GM23338 (cell line): ENCODE measurements around the gene PLD6.

Source experiments
- EZH2phosphoT487 ChIP-seq: fragments of 200-600 bp; sonication (generic); IDR thresholded peaks from one replicate; pipeline ENCODE4 v1.8.1; 2018; ENCODE audit warnings: antibody characterized with exemption; ENCODE audit not compliant: unreplicated experiment
- STAT1 ChIP-seq: IDR thresholded peaks from one replicate; pipeline ENCODE4 v1.6.1; 2016; ENCODE audit warnings: antibody characterized with exemption; ENCODE audit not compliant: unreplicated experiment
- TF ChIP-seq, protein P1 (sequence below), 2 experiments: fragments of 200-600 bp in 1 of 2; sonication (generic) in 1 of 2; conservative IDR thresholded peaks; 2 replicates each; pipeline versions ENCODE4 v1.5.1 to v1.6.1; 2016 to 2017; ENCODE audit warnings: antibody characterized with exemption in 2 of 2, low read depth in 2 of 2, mild to moderate bottlenecking in 2 of 2, moderate library complexity in 1 of 2

DNA sequence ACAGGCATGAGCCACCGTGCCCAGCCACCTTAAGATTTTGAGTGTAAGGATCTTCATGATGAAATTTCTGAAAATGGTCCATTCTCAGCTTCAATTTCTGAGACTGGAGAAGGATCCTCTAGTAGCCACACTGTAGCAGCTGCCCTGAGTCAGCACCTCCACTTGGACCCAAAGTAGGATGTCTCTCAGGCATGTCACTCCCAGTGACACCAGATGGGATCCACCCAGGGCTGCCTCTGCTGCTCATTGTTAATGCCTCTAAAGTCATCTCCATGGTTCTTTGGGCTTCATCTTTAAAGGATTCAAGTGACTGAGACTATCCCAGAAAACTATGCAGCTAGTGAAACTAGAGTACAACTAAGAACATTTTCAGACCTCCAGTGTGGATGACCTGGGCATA is 7.9 kb downstream of the PLD6 start:
- TF ChIP-seq EZH2phosphoT487 = no peak
- TF ChIP-seq STAT1 = no peak
- TF ChIP-seq, protein P1, sequence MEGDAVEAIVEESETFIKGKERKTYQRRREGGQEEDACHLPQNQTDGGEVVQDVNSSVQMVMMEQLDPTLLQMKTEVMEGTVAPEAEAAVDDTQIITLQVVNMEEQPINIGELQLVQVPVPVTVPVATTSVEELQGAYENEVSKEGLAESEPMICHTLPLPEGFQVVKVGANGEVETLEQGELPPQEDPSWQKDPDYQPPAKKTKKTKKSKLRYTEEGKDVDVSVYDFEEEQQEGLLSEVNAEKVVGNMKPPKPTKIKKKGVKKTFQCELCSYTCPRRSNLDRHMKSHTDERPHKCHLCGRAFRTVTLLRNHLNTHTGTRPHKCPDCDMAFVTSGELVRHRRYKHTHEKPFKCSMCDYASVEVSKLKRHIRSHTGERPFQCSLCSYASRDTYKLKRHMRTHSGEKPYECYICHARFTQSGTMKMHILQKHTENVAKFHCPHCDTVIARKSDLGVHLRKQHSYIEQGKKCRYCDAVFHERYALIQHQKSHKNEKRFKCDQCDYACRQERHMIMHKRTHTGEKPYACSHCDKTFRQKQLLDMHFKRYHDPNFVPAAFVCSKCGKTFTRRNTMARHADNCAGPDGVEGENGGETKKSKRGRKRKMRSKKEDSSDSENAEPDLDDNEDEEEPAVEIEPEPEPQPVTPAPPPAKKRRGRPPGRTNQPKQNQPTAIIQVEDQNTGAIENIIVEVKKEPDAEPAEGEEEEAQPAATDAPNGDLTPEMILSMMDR (conservative IDR thresholded peaks at IDR 0.05; ENCODE audit: low read depth in 2 of 2) = no peak
